Hair follicular keratinocyte (primary cell): ENCODE results near the gene RMND1. TPM values are rescaled to one million over a fixed set of nuclear protein-coding genes. Genes with fewer than 3 reads are reported as not detected.

Source experiments
- total RNA-seq: library from RNA; depleted of rRNA; stranded (reverse); fragments of >200 nt; gene quantifications from 2 replicates; pipeline ENCODE4 v1.2.3, GENCODE V29; 2015

Gene RMND1, protein sequence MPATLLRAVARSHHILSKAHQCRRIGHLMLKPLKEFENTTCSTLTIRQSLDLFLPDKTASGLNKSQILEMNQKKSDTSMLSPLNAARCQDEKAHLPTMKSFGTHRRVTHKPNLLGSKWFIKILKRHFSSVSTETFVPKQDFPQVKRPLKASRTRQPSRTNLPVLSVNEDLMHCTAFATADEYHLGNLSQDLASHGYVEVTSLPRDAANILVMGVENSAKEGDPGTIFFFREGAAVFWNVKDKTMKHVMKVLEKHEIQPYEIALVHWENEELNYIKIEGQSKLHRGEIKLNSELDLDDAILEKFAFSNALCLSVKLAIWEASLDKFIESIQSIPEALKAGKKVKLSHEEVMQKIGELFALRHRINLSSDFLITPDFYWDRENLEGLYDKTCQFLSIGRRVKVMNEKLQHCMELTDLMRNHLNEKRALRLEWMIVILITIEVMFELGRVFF
- 28.4 and 41.6 TPM in 2 replicates for total RNA-seq

GRCh38 chr6:151451950-151452749 is at the start of gene RMND1:
RMND1 (minus strand) TSS chr6:151452126; CDS start chr6:151445811, 6,315 bp downstream.

DNA sequence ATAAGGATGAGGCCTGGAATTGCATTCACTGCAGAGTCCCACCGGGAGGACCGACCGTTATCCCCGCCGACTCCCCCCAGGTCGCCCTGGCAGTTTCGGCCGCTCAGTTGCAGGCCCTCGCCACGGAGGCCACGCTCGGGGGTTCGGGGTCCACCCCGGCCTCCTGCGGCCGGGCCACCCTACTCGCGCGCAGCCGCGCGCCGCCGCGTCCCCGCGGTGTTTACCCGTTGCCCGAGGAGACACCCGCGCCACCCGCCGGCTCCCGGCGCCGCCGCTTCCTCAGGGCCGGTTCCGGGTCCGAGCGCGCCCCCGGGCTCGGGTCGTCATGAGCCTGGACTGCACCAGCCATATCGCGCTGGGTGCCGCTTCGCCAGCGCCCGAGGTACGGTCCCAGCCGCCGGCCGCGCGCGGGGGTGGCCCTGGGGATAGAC is 41.9 kb upstream of the RMND1 start, which contains the start of gene CCDC170:
CCDC170 (plus strand) TSS at position 214 of the 431 bp plus-strand sequence; CDS start at position 326, 112 bp downstream.

GRCh38 chr6:151391471-151392413 is 60.2 kb downstream of the RMND1 start, which contains the start of gene ZBTB2:
ZBTB2 (minus strand) TSS chr6:151391559; CDS start chr6:151373637, 17,922 bp downstream.

Other genes with a start within 250 kb of the RMND1 start
- 3.2 and 10.9 TPM in 2 replicates for gene AKAP12, start 212.2 kb downstream of the RMND1 start, total RNA-seq
- gene ZBTB2, start 60.6 kb downstream of the RMND1 start, total RNA-seq, result 8.9 and 9.9 TPM in 2 replicates
- under 0.01 and 1.1 TPM in 2 replicates for gene CCDC170, start 41.9 kb upstream of the RMND1 start, total RNA-seq